Measurements from ENCODE around the gene RIPK4. TPM values are rescaled to one million over a fixed set of nuclear protein-coding genes. Genes with fewer than 3 reads are reported as not detected.

RIPK4 gene
- total RNA-seq, 1 experiment from 2014 or later = 20.1 TPM

- ATAC-seq = no peak
- Mint-ChIP-seq H3K4me3 (no peak overlapping the region), H3K4me1 (no peaks in the 10 kb centered on the region), H3K36me3 (peaks cover 14% of the 10 kb centered on the region), H3K27ac (no peak overlapping the region), H3K27me3 (ENCODE audit: low read depth) (no peaks in the 10 kb centered on the region), H3K9me3 (no peaks in the 10 kb centered on the region)
- CTCF ChIA-PET = interaction anchor here (0.6 kb wide), 1 partner anchor 28 kb away, joined by 3 read pairs; no protein-coding TSS in a partner anchor
- no peak for DNase-seq (ENCODE audit: low spot score)
- POLR2A ChIA-PET = no interaction called here
- TF ChIP-seq GTF2I (CRISPR knock-in tag; conservative IDR thresholded peaks at IDR 0.05) (no peak), CDX4 (CRISPR knock-in tag; IDR thresholded peaks at IDR 0.05; ENCODE audit: borderline replicate concordance) (no peak), TP53 (CRISPR knock-in tag; IDR thresholded peaks at IDR 0.05) (no peak), SMAD3 (CRISPR knock-in tag; IDR thresholded peaks at IDR 0.05; ENCODE audit: borderline replicate concordance) (no peak), JUN (CRISPR knock-in tag; IDR thresholded peaks at IDR 0.05) (no peak), ZNF232 (CRISPR knock-in tag; IDR thresholded peaks at IDR 0.05) (no peak), ZNF532 (CRISPR knock-in tag; IDR thresholded peaks at IDR 0.05; ENCODE audit: borderline replicate concordance) (no peak), ELF4 (CRISPR knock-in tag; IDR thresholded peaks at IDR 0.05; ENCODE audit: low read depth) (no peak), ETV6 (CRISPR knock-in tag; IDR thresholded peaks at IDR 0.05) (no peak), TCF7 (CRISPR knock-in tag; IDR thresholded peaks at IDR 0.05; ENCODE audit: low read depth) (no peak), RELA (CRISPR knock-in tag; IDR thresholded peaks at IDR 0.05; ENCODE audit: borderline replicate concordance) (no peak), HMGA2 (CRISPR knock-in tag; IDR thresholded peaks at IDR 0.05) (no peak), E2F1 (CRISPR knock-in tag; IDR thresholded peaks at IDR 0.05) (no peak), MYBL2 (CRISPR knock-in tag; IDR thresholded peaks at IDR 0.05) (no peak), ZNF396 (CRISPR knock-in tag; IDR thresholded peaks at IDR 0.05; ENCODE audit: borderline replicate concordance) (no peak), ESRRA (CRISPR knock-in tag; IDR thresholded peaks at IDR 0.05; ENCODE audit: borderline replicate concordance) (no peak), SMAD4 (CRISPR knock-in tag; IDR thresholded peaks at IDR 0.05) (no peak)
These were observed 46.4 kb upstream of the RIPK4 start for GRCh38 chr21:41813226-41813625.

- H3K36me3 Mint-ChIP-seq = peaks cover 16% of the 10 kb centered on the region
- no peak overlapping the region for H3K27ac Mint-ChIP-seq
- POLR2A ChIA-PET = no interaction called here
- no peaks in the 10 kb centered on the region for H3K27me3 Mint-ChIP-seq (ENCODE audit: low read depth)
- DNase-seq (ENCODE audit: low spot score) (no peak), ATAC-seq (no peak)
- no peaks in the 10 kb centered on the region for H3K4me1 Mint-ChIP-seq
- no peak for TF ChIP-seq HMGXB4 (CRISPR knock-in tag; IDR thresholded peaks at IDR 0.05)
- TF ChIP-seq ZNF317 (CRISPR knock-in tag; IDR thresholded peaks at IDR 0.05; ENCODE audit: borderline replicate concordance, low read depth) = no peak
- no peak for TF ChIP-seq FOXK1 (CRISPR knock-in tag; IDR thresholded peaks at IDR 0.05)
- TF ChIP-seq FOXP4 (CRISPR knock-in tag; IDR thresholded peaks at IDR 0.05) = no peak
- TF ChIP-seq E2F4 (CRISPR knock-in tag; IDR thresholded peaks at IDR 0.05; ENCODE audit: borderline replicate concordance, low read depth) = no peak
- no peak for TF ChIP-seq USF2 (CRISPR knock-in tag; IDR thresholded peaks at IDR 0.05)
- no peak for TF ChIP-seq NR2C2 (CRISPR knock-in tag; IDR thresholded peaks at IDR 0.05)
- no peak for TF ChIP-seq TP53 (CRISPR knock-in tag; IDR thresholded peaks at IDR 0.05)
- CTCF ChIA-PET = interaction anchor here (0.6 kb wide), 1 partner anchor 27 kb away, joined by 3 read pairs; no protein-coding TSS in a partner anchor
- no peaks in the 10 kb centered on the region for H3K9me3 Mint-ChIP-seq
- no peak overlapping the region for H3K4me3 Mint-ChIP-seq
These were observed 45.8 kb upstream of the RIPK4 start for GRCh38 chr21:41812679-41813078.
